Smooth muscle cell (in vitro differentiated cells): ENCODE measurements around the gene CARS1. TPM values are rescaled to one million over a fixed set of nuclear protein-coding genes. Genes with fewer than 3 reads are reported as not detected.

ENCODE experiments used
- DNase-seq: peaks from one replicate; lab custom pipeline; 2025; ENCODE audit not compliant: unreplicated experiment; lab: John Stamatoyannopoulos, UW
- H2AFZ ChIP-seq: fragments of 200-600 bp; sonication (generic); 2 replicates; pipeline ENCODE4 v1.6.0; 2016; ENCODE audit warnings: antibody characterized with exemption, low read depth, mild to moderate bottlenecking
- H3F3A ChIP-seq: fragments of 200-600 bp; sonication (generic); 2 replicates; pipeline ENCODE4 v1.6.0; 2017; ENCODE audit warnings: antibody characterized with exemption, low read depth
- H3K27ac ChIP-seq: fragments of 200-600 bp; sonication (generic); 2 replicates; pipeline ENCODE4 v1.5.1; 2016; ENCODE audit warnings: low read depth, mild to moderate bottlenecking
- H3K27me3 ChIP-seq: fragments of 200-600 bp; sonication (generic); 2 replicates; pipeline ENCODE4 v1.6.1; 2016; ENCODE audit warnings: low read depth, mild to moderate bottlenecking
- H3K36me3 ChIP-seq: fragments of 200-600 bp; sonication (generic); 2 replicates; pipeline ENCODE4 v1.5.1; 2016; ENCODE audit warnings: low read depth
- H3K4me1 ChIP-seq: fragments of 200-600 bp; sonication (generic); 2 replicates; pipeline ENCODE4 v1.5.1; 2016; ENCODE audit warnings: low read depth
- H3K4me2 ChIP-seq: fragments of 200-600 bp; sonication (generic); 2 replicates; pipeline ENCODE4 v1.6.0; 2016; ENCODE audit warnings: mild to moderate bottlenecking
- H3K4me3 ChIP-seq: fragments of 200-600 bp; sonication (generic); 2 replicates; pipeline ENCODE4 v1.5.1; 2016; ENCODE audit warnings: mild to moderate bottlenecking
- H3K79me2 ChIP-seq: fragments of 200-600 bp; sonication (generic); 2 replicates; pipeline ENCODE4 v1.6.0; 2016; ENCODE audit warnings: low read depth, mild to moderate bottlenecking
- H3K9ac ChIP-seq: fragments of 200-600 bp; sonication (generic); 2 replicates; pipeline ENCODE4 v1.6.0; 2016; ENCODE audit warnings: low read depth
- H3K9me3 ChIP-seq: fragments of 200-600 bp; sonication (generic); replicated peaks from 2 replicates; pipeline ENCODE4 v1.5.1; 2016; ENCODE audit warnings: low read depth
- H4K20me1 ChIP-seq: fragments of 200-600 bp; sonication (generic); 2 replicates; pipeline ENCODE4 v1.6.0; 2016; ENCODE audit warnings: low read depth
- WGBS: methylation state at CpG from one replicate; pipeline ENCODE4 v1.1.7; 2016; ENCODE audit warnings: low lambda C conversion rate; 5-methylcytosine and 5-hydroxymethylcytosine counted together
- polyA plus RNA-seq: library from polyadenylated mRNA; unstranded; fragments of >200 nt; fragmentation: Nextera tagmentation; extraction: Ambion mirVana; gene quantifications from 2 replicates; pipeline ENCODE4 v1.2.1, GENCODE V29; 2016
- total RNA-seq: library from RNA; depleted of rRNA; stranded (reverse); fragments of >200 nt; gene quantifications from 2 replicates; pipeline ENCODE4 v1.2.3, GENCODE V29; 2014
- TF ChIP-seq, protein P1 (sequence below): fragments of 200-600 bp; sonication (generic); IDR thresholded peaks from 2 replicates; pipeline ENCODE4 v1.5.1; 2017; ENCODE audit warnings: borderline replicate concordance, mild to moderate bottlenecking, antibody characterized with exemption; ENCODE audit not compliant: insufficient read depth, poor library complexity, severe bottlenecking

CARS1 gene
- total and polyA plus RNA-seq, 2 experiments from 2014 or later, result 51.7 to 61.6 TPM

- Histone ChIP-seq H3K9ac (no peak overlapping the region), H3K36me3 (peaks cover 6% of the 10 kb centered on the region), H4K20me1 (no peaks in the 10 kb centered on the region), H3K27me3 (no peaks in the 10 kb centered on the region), H3K4me2 (no peak overlapping the region), H3K4me1 (peaks cover 9% of the 10 kb centered on the region), H3K9me3 (no peaks in the 10 kb centered on the region), H3K27ac (no peak overlapping the region), H3K4me3 (no peak overlapping the region), H3F3A (peaks cover 3% of the 10 kb centered on the region), H3K79me2 (no peaks in the 10 kb centered on the region), H2AFZ (no peak overlapping the region)
- no peak for DNase-seq
- 96% methylated on average over 3 of the region's 3 CpGs for WGBS
- TF ChIP-seq, protein P1, sequence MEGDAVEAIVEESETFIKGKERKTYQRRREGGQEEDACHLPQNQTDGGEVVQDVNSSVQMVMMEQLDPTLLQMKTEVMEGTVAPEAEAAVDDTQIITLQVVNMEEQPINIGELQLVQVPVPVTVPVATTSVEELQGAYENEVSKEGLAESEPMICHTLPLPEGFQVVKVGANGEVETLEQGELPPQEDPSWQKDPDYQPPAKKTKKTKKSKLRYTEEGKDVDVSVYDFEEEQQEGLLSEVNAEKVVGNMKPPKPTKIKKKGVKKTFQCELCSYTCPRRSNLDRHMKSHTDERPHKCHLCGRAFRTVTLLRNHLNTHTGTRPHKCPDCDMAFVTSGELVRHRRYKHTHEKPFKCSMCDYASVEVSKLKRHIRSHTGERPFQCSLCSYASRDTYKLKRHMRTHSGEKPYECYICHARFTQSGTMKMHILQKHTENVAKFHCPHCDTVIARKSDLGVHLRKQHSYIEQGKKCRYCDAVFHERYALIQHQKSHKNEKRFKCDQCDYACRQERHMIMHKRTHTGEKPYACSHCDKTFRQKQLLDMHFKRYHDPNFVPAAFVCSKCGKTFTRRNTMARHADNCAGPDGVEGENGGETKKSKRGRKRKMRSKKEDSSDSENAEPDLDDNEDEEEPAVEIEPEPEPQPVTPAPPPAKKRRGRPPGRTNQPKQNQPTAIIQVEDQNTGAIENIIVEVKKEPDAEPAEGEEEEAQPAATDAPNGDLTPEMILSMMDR, result no peak
Observed at GRCh38 chr11:3099178-3099577, 42.0 kb upstream of the CARS1 start.

DNA sequence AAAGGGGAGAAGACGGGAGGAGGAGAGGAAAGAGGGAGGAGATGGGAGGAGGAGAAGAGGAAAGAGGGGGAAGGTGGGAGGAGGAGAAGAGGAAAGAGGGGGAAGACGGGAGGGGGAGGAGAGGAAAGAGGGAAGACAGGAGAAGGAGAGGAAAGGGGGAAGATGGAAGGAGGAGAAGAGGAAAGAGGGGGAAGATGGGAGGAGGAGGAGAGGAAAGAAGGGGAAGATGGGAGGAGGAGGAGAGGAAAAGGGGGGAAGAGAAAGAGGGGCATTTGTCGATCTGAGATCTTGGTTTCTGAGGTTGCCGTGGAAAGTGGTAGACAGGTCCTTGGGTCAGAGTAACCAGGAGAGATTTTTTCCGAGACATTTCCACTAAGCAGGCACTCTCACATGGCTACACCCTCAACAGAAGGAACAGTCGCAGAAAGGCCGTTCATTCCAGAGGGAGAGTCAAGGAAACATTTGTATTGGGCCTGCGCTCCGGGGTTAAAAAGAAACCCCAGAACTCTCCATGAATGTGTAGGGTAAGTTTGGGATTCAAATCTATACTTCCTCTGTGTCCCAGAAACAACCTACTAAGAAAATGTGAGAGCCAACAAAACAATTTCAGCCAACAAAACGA lies 39.8 kb upstream of the CARS1 start:
- DNase-seq, result no peak
- peak overlapping the region; percentile 95 for H3K27ac ChIP-seq
- no peaks in the 10 kb centered on the region for H3K79me2 ChIP-seq
- TF ChIP-seq, protein P1, result no peak
- H3K4me1 ChIP-seq, result peaks cover 9% of the 10 kb centered on the region
- no peaks in the 10 kb centered on the region for H4K20me1 ChIP-seq
- no peak overlapping the region for H3K9ac ChIP-seq
- no peaks in the 10 kb centered on the region for H3K27me3 ChIP-seq
- H3K9me3 ChIP-seq, result no peaks in the 10 kb centered on the region
- 93% methylated on average over 9 of the region's 10 CpGs for WGBS
- H3F3A ChIP-seq, result peaks cover 3% of the 10 kb centered on the region
- H3K4me2 ChIP-seq, result no peak overlapping the region
- no peak overlapping the region for H2AFZ ChIP-seq
- H3K4me3 ChIP-seq, result no peak overlapping the region
- peaks cover 6% of the 10 kb centered on the region for H3K36me3 ChIP-seq

GRCh38 chr11:3095712-3096361 lies 38.6 kb upstream of the CARS1 start:
- TF ChIP-seq, protein P1, result no peak
- no peaks in the 10 kb centered on the region for H3K79me2 ChIP-seq
- H3K4me3 ChIP-seq, result no peak overlapping the region
- H3K27ac ChIP-seq, result peak overlapping the region; percentile 95
- no peaks in the 10 kb centered on the region for H3K9me3 ChIP-seq
- peaks cover 6% of the 10 kb centered on the region for H3K36me3 ChIP-seq
- H2AFZ ChIP-seq, result no peak overlapping the region
- peak overlapping the region; percentile 60 for H3K4me2 ChIP-seq
- no peaks in the 10 kb centered on the region for H4K20me1 ChIP-seq
- peak overlapping the region; percentile 69 for H3K9ac ChIP-seq
- peaks cover 9% of the 10 kb centered on the region for H3K4me1 ChIP-seq
- DNase-seq, result no peak
- H3K27me3 ChIP-seq, result no peaks in the 10 kb centered on the region
- WGBS, result 25% methylated on average over 15 of the region's 15 CpGs
- peaks cover 3% of the 10 kb centered on the region for H3F3A ChIP-seq
